Measurements from ENCODE around the gene HRH3.

HRH3 gene

DNA sequence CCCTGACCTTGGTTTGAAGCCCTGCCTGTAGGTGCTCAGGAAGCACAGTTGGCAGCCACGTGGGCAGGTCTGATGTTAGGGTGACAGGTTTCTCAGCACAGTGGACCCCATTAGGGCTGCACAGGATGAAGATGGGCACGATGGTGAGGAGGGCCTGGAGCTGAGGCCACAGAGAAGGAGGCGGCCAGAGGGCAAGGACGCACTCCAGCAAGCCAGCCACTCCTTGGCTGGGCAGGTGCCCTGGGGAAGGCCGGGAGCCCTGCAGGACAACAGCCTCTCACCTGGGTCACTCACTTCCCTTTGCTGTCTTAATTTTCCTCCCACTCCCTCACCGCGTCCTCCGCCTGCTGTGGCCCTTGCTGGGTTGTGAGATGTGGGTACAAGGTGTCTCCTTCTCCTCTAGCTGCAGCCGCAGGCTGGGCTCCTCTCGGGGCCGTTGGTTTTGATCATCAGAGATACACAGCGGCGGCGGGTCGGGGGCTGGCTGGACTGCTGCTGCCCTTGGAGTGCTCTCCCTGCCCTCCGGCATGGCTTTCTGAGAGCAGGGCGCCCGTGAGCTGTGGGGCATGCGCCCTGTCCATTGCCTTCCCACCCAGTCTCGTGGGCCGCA, 23.9 kb upstream of the HRH3 start:
- no peak for DNase-seq

DNA sequence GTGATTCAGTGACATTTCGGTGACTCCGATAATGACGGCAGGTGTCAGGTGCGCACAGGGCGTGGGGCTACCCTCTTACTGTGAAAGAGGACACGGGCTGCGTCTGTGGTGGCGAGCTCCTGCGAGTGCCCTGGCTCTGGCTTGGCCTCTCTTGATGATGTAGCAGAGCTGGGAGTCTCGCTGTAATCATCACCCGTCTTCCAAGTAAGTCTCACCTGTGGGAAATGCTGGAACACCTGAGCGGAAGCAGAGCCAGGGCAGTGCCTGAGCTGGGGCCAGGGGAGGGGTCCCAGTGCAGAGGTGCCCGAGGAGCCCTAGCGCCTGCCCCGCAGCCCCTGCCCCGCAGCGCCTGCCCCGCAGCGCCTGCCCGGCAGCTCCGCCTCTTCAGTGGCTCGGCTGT, 23.0 kb upstream of the HRH3 start:
- no peak for DNase-seq

DNA sequence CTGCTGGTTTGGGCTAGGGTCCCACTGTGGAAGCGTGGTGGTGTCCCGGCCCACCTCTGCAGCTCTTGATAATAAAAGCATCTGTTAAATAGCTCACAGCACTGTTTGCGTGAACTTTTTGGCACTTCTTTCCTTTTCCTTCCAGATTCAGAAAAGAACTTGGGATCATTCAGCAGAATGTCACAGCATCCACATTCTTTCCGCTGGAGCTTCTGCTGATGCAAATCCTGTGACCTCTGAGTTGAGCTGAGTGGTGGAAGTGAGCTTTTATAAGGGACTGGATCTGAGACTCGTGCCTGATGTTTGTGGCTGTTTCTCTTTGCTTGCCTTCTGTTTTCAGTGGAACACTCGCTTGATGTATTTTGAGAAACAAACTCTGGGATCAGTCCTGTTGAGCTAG, 22.1 kb upstream of the HRH3 start:
- DNase-seq: no peak

DNA sequence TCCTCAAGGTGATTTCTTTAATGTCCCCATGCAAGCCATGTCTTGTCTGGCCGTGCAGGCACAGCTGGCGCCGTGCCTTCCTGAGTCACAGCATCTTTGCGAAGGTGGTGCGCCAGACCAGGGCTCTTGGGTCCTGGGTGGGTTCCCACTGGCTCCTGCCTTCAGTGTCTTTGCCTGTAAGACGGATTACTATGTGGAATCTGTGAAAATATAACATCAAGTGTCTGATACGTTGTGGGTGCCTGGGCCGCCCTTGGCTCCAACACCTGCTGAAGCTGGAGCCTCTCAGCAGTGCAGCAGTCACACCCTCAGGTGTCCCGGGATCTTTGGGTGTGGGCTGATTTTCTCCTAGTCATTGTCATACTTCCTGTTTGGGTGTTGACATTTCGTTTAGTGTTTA, 21.4 kb upstream of the HRH3 start:
- no peak for DNase-seq

GRCh38 chr20:62240020-62240685, 20.1 kb upstream of the HRH3 start:
- no peak for DNase-seq

GRCh38 chr20:62239278-62239879, 19.3 kb upstream of the HRH3 start:
- DNase-seq: no peak

- no peak for DNase-seq
Observed at GRCh38 chr20:62238569-62239277, 18.6 kb upstream of the HRH3 start.

DNA sequence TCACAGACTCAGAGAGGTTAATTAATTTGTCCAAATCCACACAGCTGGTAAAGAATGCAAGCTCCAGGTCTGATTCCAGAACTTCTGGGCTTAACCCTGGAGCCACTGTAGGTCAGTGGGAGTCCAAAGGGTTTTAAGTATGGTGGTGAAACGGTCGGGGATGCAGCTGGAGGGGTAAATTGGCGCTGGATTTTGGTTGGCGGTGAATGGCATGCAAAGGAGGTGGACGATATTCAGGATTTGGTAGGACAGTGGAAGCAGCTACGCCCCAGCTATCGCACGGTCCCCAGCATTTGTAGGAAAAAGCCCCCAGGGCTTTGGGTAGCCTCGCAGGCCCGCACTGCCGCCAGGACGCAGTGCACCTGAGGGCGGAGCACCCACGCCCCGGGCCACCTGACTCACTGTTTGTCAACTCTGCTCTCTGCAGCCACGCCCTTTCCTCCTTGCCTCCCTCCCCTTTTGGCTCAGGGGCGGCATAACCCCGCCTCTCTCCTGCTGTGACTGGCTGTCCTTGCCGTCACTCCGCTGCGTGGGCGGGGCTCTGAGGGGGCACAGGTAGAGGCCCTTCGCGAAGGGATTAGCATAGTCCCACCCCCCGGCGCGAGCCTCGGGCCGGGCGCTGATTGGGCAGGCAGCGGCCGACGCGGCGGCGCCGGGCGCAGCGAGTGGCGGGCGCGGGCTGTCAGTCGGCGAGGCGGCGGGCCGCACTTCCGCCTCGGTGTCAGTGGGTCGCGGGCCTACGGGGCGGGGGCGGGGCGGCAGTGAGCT, 17.9 kb upstream of the HRH3 start, which contains the start of gene OSBPL2:
Gene OSBPL2, plus strand, starts transcription at position 721 of the 768 bp plus-strand sequence. CDS start 17,664 bp downstream, outside the sequence.
- peak; percentile 100 for DNase-seq

GRCh38 chr20:62237514-62237800, 17.4 kb upstream of the HRH3 start:
- no peak for DNase-seq

DNA sequence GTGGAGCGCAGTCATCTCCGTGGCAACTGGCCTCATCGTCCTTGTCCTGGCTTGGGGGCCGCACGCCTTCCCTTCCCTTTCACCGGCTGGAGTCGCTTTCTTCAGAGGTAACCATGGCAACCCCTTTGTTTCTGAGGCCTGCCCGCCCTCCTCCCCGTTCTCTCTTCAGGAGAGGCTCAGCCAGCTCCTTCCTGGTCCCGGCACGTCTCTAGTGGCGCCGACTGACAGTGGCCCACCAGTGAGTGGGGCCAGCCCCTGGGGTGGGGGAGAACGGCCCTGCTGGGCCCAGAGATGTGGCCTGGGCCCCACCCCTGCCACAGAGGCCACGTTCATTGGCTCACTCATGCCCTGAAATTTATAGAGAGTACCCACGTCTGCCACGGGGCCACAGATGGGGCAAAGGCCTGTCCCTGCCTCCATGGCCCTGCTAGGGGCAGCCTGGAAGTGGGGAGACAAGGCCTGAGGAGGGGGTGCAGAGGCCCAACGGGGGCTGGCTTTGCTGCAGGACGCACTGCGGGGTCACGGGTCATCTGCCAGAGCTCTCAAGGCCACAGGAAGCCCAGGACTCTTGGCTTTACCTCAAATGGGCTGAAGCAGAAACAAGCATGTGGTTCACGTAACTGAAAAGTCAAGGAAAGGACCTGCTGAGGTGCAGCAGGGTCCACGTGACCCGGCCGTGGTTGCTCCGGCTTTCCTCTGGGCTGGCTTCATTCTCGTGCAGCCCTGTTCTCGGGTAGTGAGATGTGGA, 16.9 kb upstream of the HRH3 start:
- no peak for DNase-seq

GRCh38 chr20:62236200-62236599, 16.1 kb upstream of the HRH3 start:
- no peak for DNase-seq

DNA sequence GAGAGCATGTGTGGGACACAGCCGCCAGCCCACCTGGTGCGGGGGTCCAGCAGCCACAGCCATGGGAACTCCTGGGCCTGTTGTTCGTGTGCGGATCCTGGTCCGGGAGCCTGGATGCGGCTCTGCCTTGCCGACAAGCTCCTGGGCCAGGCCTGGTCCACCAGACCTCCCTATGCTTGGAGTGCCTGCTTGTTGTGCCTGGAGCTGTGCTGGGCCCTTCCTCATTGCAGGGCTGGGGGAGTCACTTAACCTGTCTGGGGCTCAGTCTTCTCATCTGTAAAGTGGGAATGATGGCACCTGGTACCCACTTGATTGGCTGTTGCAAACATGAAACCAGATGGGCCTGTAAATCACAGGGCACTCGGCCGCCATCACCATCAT, 15.7 kb upstream of the HRH3 start:
- no peak for DNase-seq

- DNase-seq: no peak
Observed at GRCh38 chr20:62235001-62235776, 15.1 kb upstream of the HRH3 start.

DNA sequence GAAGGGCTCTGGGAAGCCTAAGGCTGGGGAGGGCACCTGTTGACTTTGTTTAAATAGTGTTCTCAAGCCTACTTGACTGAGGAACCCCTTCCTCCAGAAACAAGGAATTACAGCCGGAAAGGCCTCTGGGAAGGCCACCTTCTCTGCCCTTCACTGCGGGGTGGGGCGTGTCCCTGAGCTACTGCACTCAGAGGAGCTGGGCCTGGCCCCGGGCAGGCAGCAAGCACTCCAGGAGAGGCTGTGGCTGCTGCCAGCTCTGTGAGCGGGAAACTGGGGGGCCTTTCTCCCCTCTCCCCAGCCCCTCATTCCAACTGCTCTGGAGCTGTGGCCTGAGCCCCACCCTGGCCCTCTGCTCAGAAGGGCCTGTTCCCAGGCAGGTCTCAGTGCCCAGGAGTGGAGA, 14.3 kb upstream of the HRH3 start:
- no peak for DNase-seq

DNA sequence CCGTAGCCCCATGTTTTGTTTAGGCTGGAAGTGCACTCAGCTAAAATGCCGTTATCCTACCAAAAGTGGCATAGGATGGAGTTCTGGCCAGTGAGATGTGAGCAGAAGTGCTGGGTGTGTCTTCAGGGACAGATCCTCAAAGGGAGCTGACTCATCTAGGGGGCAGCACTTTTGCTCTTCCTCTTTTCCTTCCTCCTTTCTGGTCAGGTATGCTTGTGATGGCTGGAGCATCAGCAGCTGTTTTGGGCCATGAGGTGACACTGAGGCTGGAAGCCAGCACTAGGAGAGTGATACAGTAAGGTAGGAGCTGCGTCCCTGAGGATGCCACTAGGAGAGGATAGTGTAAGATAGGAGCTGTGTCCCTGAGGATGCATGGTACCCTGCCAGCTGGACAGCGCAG, 13.6 kb upstream of the HRH3 start:
- no peak for DNase-seq

- no peak for DNase-seq
Observed at GRCh38 chr20:62232770-62233645, 12.9 kb upstream of the HRH3 start.

DNA sequence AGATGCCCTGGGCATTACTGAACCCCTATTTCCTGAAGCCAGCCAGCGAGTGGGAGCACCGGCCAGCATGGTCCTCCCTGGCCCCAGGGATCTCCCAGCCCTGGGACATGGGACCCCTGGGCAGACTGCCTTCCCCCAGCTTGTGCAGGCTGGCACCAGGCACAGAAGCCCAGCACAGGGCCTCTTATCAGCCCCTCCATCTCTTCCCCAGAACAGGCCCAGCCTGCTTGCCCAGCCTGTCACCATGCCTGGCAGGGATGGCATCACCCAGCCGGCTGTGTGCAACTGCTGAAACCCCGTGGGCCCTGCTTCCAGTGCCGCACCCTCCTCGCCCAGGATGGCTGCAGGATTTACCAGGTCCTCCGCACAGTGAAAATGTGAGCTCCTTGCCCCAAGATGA, 12.1 kb upstream of the HRH3 start:
- no peak for DNase-seq

DNA sequence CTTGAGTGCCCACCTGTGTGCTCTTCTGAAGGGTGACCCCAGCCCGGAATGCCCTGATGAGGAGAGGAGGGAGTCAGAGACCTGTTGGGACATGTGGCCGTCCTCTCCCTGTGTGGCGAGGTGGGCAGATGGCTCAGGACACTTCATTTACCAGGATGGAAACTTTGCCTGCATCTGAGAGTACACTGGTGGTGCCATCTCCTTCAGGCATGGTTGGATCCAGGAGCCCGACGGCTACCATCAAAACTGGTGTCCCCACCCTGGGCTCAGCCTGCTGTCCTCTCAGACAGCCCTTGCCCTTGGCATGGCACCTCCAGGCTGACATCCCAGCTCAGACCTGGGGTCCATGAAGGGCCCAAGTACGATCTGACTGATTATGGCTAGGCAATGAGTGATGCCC, 11.2 kb upstream of the HRH3 start:
- no peak for DNase-seq

DNA sequence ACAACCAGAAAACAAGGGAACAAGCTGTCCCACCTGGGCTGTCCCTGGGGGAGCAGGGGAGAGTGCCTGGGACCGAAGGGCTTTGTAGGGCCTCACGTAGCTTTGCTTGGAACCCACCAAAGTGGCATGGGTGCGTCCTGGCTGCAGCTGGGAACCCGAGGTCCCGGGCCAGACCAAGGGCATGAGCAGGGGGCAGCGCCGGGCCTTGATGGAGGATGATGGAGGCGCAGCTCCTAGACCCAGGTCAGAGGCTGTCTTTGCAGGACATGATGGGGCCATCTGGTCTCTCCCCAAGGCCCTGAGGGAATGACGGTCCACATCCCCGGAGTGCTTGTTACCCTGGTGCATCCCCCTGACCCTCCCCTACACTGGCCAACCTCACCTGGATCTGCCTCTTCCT, 10.6 kb upstream of the HRH3 start:
- no peak for DNase-seq

DNA sequence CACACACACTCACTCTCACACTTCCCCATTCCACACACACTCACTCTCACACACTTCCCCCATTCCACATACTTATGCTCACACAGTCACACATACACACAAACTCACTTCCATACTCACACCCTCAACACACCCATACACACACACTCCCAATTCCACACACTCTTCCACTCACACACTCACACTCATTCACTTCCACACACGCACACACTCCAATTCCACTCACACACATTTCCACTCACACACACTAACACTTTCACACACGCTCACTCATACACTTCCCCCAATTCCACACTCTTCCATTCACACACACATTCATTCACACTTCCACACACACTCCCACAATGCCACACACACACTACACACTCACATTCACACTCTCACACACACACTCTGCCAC, 10.2 kb upstream of the HRH3 start:
- DNase-seq: no peak

DNA sequence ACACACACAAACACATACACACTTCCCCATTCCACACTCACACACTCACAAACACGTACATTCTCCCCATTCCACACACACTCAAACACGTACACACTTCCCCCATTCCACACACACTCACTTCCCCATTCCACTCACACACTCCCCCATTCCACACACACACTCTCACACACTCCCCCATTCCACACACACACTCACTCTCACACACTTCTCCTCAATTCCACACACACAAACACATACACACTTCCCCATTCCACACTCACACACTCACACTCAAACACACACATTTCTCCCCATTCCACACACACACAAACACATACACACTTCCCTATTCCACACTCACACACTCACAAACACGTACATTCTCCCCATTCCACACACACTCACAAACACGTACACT, 9.6 kb upstream of the HRH3 start:
- DNase-seq: no peak
